Left forelimb (tissue), 1 donor: ENCODE results near the gene BGN.

Experiments used
- DNase-seq: peaks from one replicate; pipeline ENCODE4 v3.0.0-alpha.2; 2018; ENCODE audit warnings: low spot score

Gene BGN

GRCh38 chrX:153460826-153461225 is 34.0 kb upstream of the BGN start:
- no peak for DNase-seq

GRCh38 chrX:153462291-153462690 is 32.5 kb upstream of the BGN start:
- DNase-seq, result no peak

GRCh38 chrX:153463031-153463430 is 31.7 kb upstream of the BGN start:
- DNase-seq, result no peak

- DNase-seq, result no peak
Measured at GRCh38 chrX:153463556-153463955, 31.2 kb upstream of the BGN start.

GRCh38 chrX:153464116-153464515 is 30.7 kb upstream of the BGN start:
- no peak for DNase-seq

- no peak for DNase-seq
Measured at GRCh38 chrX:153465691-153466380, 28.9 kb upstream of the BGN start.

- DNase-seq, result no peak
Measured at GRCh38 chrX:153468008-153468580, 26.7 kb upstream of the BGN start.

GRCh38 chrX:153469811-153470410 is 24.9 kb upstream of the BGN start:
- no peak for DNase-seq

GRCh38 chrX:153470411-153471363 is 24.1 kb upstream of the BGN start, which contains the start of gene HAUS7:
Gene HAUS7, minus strand, starts transcription at chrX:153470576. Its CDS starts 19 bp downstream, at chrX:153470557.
- peak; percentile 92 for DNase-seq

GRCh38 chrX:153471663-153472280 is 23.0 kb upstream of the BGN start:
- no peak for DNase-seq

GRCh38 chrX:153473126-153473525 is 21.7 kb upstream of the BGN start:
- no peak for DNase-seq

- DNase-seq, result no peak
Measured at GRCh38 chrX:153474266-153474665, 20.5 kb upstream of the BGN start.

GRCh38 chrX:153474718-153475117 is 20.1 kb upstream of the BGN start:
- peak; percentile 82 for DNase-seq

GRCh38 chrX:153475271-153475670 is 19.5 kb upstream of the BGN start:
- no peak for DNase-seq

GRCh38 chrX:153475751-153476281 is 19.0 kb upstream of the BGN start:
- no peak for DNase-seq

GRCh38 chrX:153476666-153477363 is 18.0 kb upstream of the BGN start:
- DNase-seq, result peak; percentile 72

GRCh38 chrX:153477364-153477857 is 17.4 kb upstream of the BGN start:
- no peak for DNase-seq

- DNase-seq, result no peak
Measured at GRCh38 chrX:153477901-153478300, 16.9 kb upstream of the BGN start.

GRCh38 chrX:153478746-153479145 is 16.0 kb upstream of the BGN start:
- DNase-seq, result no peak

GRCh38 chrX:153481043-153481442 is 13.7 kb upstream of the BGN start:
- DNase-seq, result no peak
